HG03378 (cell line): ENCODE results near the gene PPP5C.

ENCODE experiments used
- ATAC-seq: cut with Tn5 transposase; IDR thresholded peaks from one replicate; pipeline ENCODE4 v1.9.1; 2021; ENCODE audit warnings: mild to moderate bottlenecking, moderate library complexity; ENCODE audit not compliant: unreplicated experiment

PPP5C gene

GRCh38 chr19:46328079-46328478 lies 18.8 kb upstream of the PPP5C start:
- no peak for ATAC-seq

- ATAC-seq: no peak
Measured at GRCh38 chr19:46330319-46330918, 16.5 kb upstream of the PPP5C start.

GRCh38 chr19:46337487-46337886 lies 9.4 kb upstream of the PPP5C start:
- ATAC-seq: no peak

- no peak for ATAC-seq
Measured at GRCh38 chr19:46339446-46339845, 7.4 kb upstream of the PPP5C start.

- ATAC-seq: no peak
Measured at GRCh38 chr19:46340051-46340659, 6.7 kb upstream of the PPP5C start.

GRCh38 chr19:46341937-46342336 lies 5.0 kb upstream of the PPP5C start:
- ATAC-seq: no peak

- no peak for ATAC-seq
Measured at GRCh38 chr19:46344363-46344762, 2.5 kb upstream of the PPP5C start.

GRCh38 chr19:46345157-46345556 lies 1.7 kb upstream of the PPP5C start:
- no peak for ATAC-seq

- no peak for ATAC-seq
Measured at GRCh38 chr19:46347572-46347883, 641 bp downstream of the PPP5C start.

GRCh38 chr19:46347985-46348384 lies 1.1 kb downstream of the PPP5C start:
- ATAC-seq: no peak

GRCh38 chr19:46349311-46349993 lies 2.6 kb downstream of the PPP5C start:
- ATAC-seq: no peak

- ATAC-seq: no peak
Measured at GRCh38 chr19:46350029-46350757, 3.3 kb downstream of the PPP5C start.

- ATAC-seq: no peak
Measured at GRCh38 chr19:46350758-46351159, 3.9 kb downstream of the PPP5C start.

GRCh38 chr19:46351241-46352041 lies 4.6 kb downstream of the PPP5C start:
- no peak for ATAC-seq

GRCh38 chr19:46353730-46354528 lies 7.0 kb downstream of the PPP5C start:
- no peak for ATAC-seq

GRCh38 chr19:46355234-46356148 lies 8.6 kb downstream of the PPP5C start:
- ATAC-seq: no peak

GRCh38 chr19:46356149-46357055 lies 9.5 kb downstream of the PPP5C start:
- ATAC-seq: no peak
